ENCODE results near the gene POLR2J.
"Not testable (repeated sequence)": the region's sequence is repeated elsewhere in the genome, so short reads cannot be mapped to it uniquely, and the experiment has no call there.

POLR2J gene

GRCh38 chr7:102478314-102479208 lies at the start of gene POLR2J:
POLR2J (minus strand) TSS chr7:102478922; CDS start chr7:102478860, 62 bp downstream.
- not testable (repeated sequence) for DNase-seq

- DNase-seq, result not testable (repeated sequence)
Measured at GRCh38 chr7:102527822-102528793, 49.4 kb upstream of the POLR2J start.

GRCh38 chr7:102527182-102527581 lies 48.5 kb upstream of the POLR2J start:
- not testable (repeated sequence) for DNase-seq

GRCh38 chr7:102524803-102525202 lies 46.1 kb upstream of the POLR2J start:
- DNase-seq, result not testable (repeated sequence)

- DNase-seq, result not testable (repeated sequence)
Measured at GRCh38 chr7:102520797-102521196, 42.1 kb upstream of the POLR2J start.

GRCh38 chr7:102517550-102518147 lies 38.9 kb upstream of the POLR2J start, which contains the start of gene RASA4B:
RASA4B (minus strand) TSS chr7:102517777; CDS start chr7:102517710, 67 bp downstream.
- not testable (repeated sequence) for DNase-seq

- DNase-seq, result not testable (repeated sequence)
Measured at GRCh38 chr7:102516951-102517350, 38.2 kb upstream of the POLR2J start.

- DNase-seq, result not testable (repeated sequence)
Measured at GRCh38 chr7:102515889-102516288, 37.2 kb upstream of the POLR2J start.

GRCh38 chr7:102514881-102515721 lies 36.4 kb upstream of the POLR2J start:
- not testable (repeated sequence) for DNase-seq

- DNase-seq, result not testable (repeated sequence)
Measured at GRCh38 chr7:102512642-102513221, 34.0 kb upstream of the POLR2J start.

- DNase-seq, result not testable (repeated sequence)
Measured at GRCh38 chr7:102511860-102512522, 33.3 kb upstream of the POLR2J start.

- not testable (repeated sequence) for DNase-seq
Measured at GRCh38 chr7:102510575-102510974, 31.9 kb upstream of the POLR2J start.

- DNase-seq, result not testable (repeated sequence)
Measured at GRCh38 chr7:102507410-102508088, 28.8 kb upstream of the POLR2J start.

- not testable (repeated sequence) for DNase-seq
Measured at GRCh38 chr7:102505298-102506185, 26.8 kb upstream of the POLR2J start.

GRCh38 chr7:102503141-102503540 lies 24.4 kb upstream of the POLR2J start:
- DNase-seq, result not testable (repeated sequence)

GRCh38 chr7:102498321-102498720 lies 19.6 kb upstream of the POLR2J start:
- not testable (repeated sequence) for DNase-seq

- not testable (repeated sequence) for DNase-seq
Measured at GRCh38 chr7:102497308-102497707, 18.6 kb upstream of the POLR2J start.

- DNase-seq, result not testable (repeated sequence)
Measured at GRCh38 chr7:102496861-102497260, 18.1 kb upstream of the POLR2J start.
